KOPT-K1 (cell line): ENCODE results near the gene FCF1.

Experiments
- H3K27ac ChIP-seq: fragments of 200-600 bp; sonication (generic); 2 replicates; pipeline ENCODE4 v1.5.1; 2016; ENCODE audit warnings: antibody characterized with exemption, mild to moderate bottlenecking, low read depth, low read length; ENCODE audit not compliant: poor library complexity, severe bottlenecking
- H3K36me3 ChIP-seq: fragments of 200-600 bp; sonication (generic); 2 replicates; pipeline ENCODE4 v1.5.1; 2017; ENCODE audit warnings: antibody characterized with exemption, mild to moderate bottlenecking, low read length, moderate library complexity; ENCODE audit not compliant: insufficient read depth
- H3K9me3 ChIP-seq: fragments of 200-600 bp; sonication (generic); 2 replicates; pipeline ENCODE4 v1.5.1; 2017; ENCODE audit warnings: antibody characterized with exemption, low read length, mild to moderate bottlenecking; ENCODE audit not compliant: insufficient read depth, poor library complexity, severe bottlenecking

Gene FCF1

GRCh38 chr14:74765721-74766120 is 52.8 kb downstream of the FCF1 start:
- H3K36me3 ChIP-seq: peaks cover 31% of the 10 kb centered on the region
- H3K27ac ChIP-seq: no peak overlapping the region
- no peaks in the 10 kb centered on the region for H3K9me3 ChIP-seq

- no peak overlapping the region for H3K27ac ChIP-seq
- H3K9me3 ChIP-seq: no peaks in the 10 kb centered on the region
- H3K36me3 ChIP-seq: peaks cover 68% of the 10 kb centered on the region
Observed at GRCh38 chr14:74771399-74771798, 58.5 kb downstream of the FCF1 start.

- Histone ChIP-seq H3K36me3 (peaks cover 99% of the 10 kb centered on the region), H3K9me3 (no peaks in the 10 kb centered on the region), H3K27ac (no peak overlapping the region)
Observed at GRCh38 chr14:74784634-74785033, 71.7 kb downstream of the FCF1 start.

GRCh38 chr14:74785056-74785613 is 72.2 kb downstream of the FCF1 start:
- H3K9me3 ChIP-seq: no peaks in the 10 kb centered on the region
- H3K27ac ChIP-seq: no peak overlapping the region
- peaks cover 99% of the 10 kb centered on the region for H3K36me3 ChIP-seq

GRCh38 chr14:74786796-74787315 is 73.9 kb downstream of the FCF1 start:
- Histone ChIP-seq H3K9me3 (no peaks in the 10 kb centered on the region), H3K27ac (no peak overlapping the region), H3K36me3 (peaks cover 95% of the 10 kb centered on the region)
